K562 (cell line): ENCODE data around the gene TCF25. TPM values are rescaled to one million over a fixed set of nuclear protein-coding genes. Genes with fewer than 3 reads are reported as not detected.

ENCODE experiments used
- BHLHE40 ChIP-seq: IDR thresholded peaks from 2 replicates; pipeline ENCODE4 v1.6.1; 2011; ENCODE audit warnings: low read length, improper control_type of control experiment
- BRF2 ChIP-seq: IDR thresholded peaks from 3 replicates; pipeline ENCODE4 v1.6.1; 2011; ENCODE audit warnings: borderline replicate concordance, mild to moderate bottlenecking; ENCODE audit not compliant: insufficient read length, insufficient read depth
- CBFB ChIP-seq: sonication (generic); formaldehyde crosslinking; IDR thresholded peaks from 2 replicates; pipeline ENCODE4 v1.4.0; 2020; ENCODE audit warnings: mild to moderate bottlenecking, missing genetic modification reagents
- E2F3 ChIP-seq: fragments of 250-450 bp; sonication (Bioruptor Pico); IDR thresholded peaks from 2 replicates; pipeline ENCODE4 v1.4.0; 2020; ENCODE audit warnings: mild to moderate bottlenecking
- FOXA3 ChIP-seq, 2 experiments: fragments of 450-650 bp in 1 of 2; sonication (generic) in 1 of 2; formaldehyde crosslinking; IDR thresholded peaks in 1 of 2; conservative IDR thresholded peaks in 1 of 2; 2 replicates each; pipeline versions ENCODE4 v1.4.0 to v1.8.0; 2020 to 2022; ENCODE audit warnings: mild to moderate bottlenecking in 2 of 2, missing genetic modification reagents in 1 of 2
- FOXK2 ChIP-seq, 2 experiments: fragments of 450-650 bp; IDR thresholded peaks in 1 of 2; conservative IDR thresholded peaks in 1 of 2; 2 replicates each; pipeline ENCODE4 v1.6.1; 2016; ENCODE audit warnings: low read depth in 2 of 2, mild to moderate bottlenecking in 1 of 2
- FOXO4 ChIP-seq: fragments of 450-650 bp; formaldehyde crosslinking; IDR thresholded peaks from 2 replicates; pipeline ENCODE4 v1.4.0; 2020; ENCODE audit warnings: mild to moderate bottlenecking, moderate library complexity
- GATAD2B ChIP-seq: fragments of 450-650 bp; IDR thresholded peaks from 2 replicates; pipeline ENCODE4 v1.6.1; 2017; ENCODE audit warnings: mild to moderate bottlenecking, borderline replicate concordance
- KDM1A ChIP-seq, 2 experiments: fragments of 450-650 bp; IDR thresholded peaks; 2 replicates each; pipeline ENCODE4 v1.6.1; 2016; ENCODE audit warnings: mild to moderate bottlenecking in 2 of 2
- MNT ChIP-seq, 2 experiments: fragments of 450-650 bp; conservative IDR thresholded peaks; 2 replicates each; pipeline ENCODE4 v1.6.1; 2017; ENCODE audit warnings: mild to moderate bottlenecking in 2 of 2, moderate library complexity in 2 of 2
- MYNN ChIP-seq, 2 experiments: sonication (generic); formaldehyde crosslinking in 1 of 2; IDR thresholded peaks; 2 replicates each; pipeline versions ENCODE4 v1.5.0 to v1.6.1; 2016 to 2020; ENCODE audit warnings: antibody characterized with exemption in 1 of 2, missing genetic modification reagents in 1 of 2
- POLR2AphosphoS2 ChIP-seq: IDR thresholded peaks from 2 replicates; pipeline ENCODE4 v1.6.1; 2012; ENCODE audit warnings: low read length, improper control_type of control experiment
- SMARCC2 ChIP-seq: fragments of 450-650 bp; IDR thresholded peaks from 2 replicates; pipeline ENCODE4 v1.6.1; 2017; ENCODE audit warnings: antibody characterized with exemption, moderate library complexity, mild to moderate bottlenecking, low read depth
- TRIM28 ChIP-seq: fragments of 450-650 bp; IDR thresholded peaks from 2 replicates; pipeline ENCODE4 v1.6.1; 2017
- USF2 ChIP-seq: sonication (generic); formaldehyde crosslinking; IDR thresholded peaks from 2 replicates; pipeline ENCODE4 v1.5.0; 2020; ENCODE audit warnings: missing genetic modification reagents
- VEZF1 ChIP-seq: fragments of 200-800 bp; sonication (Bioruptor generic); IDR thresholded peaks from 2 replicates; pipeline ENCODE4 v1.6.1; 2017; ENCODE audit warnings: missing genetic modification characterization, missing compliant biosample characterization
- ZBED1 ChIP-seq: IDR thresholded peaks from 2 replicates; pipeline ENCODE4 v1.6.1; 2014
- ZBTB1 ChIP-seq: sonication (generic); formaldehyde crosslinking; IDR thresholded peaks from 2 replicates; pipeline ENCODE4 v1.8.1; 2023; ENCODE audit warnings: missing genetic modification reagents, low read depth, mild to moderate bottlenecking, borderline replicate concordance
- ZFP1 ChIP-seq: fragments of 450-650 bp; formaldehyde crosslinking; IDR thresholded peaks from 2 replicates; pipeline ENCODE4 v1.4.0; 2020; ENCODE audit warnings: mild to moderate bottlenecking, mixed read lengths
- ZNF740 ChIP-seq, 3 experiments: fragments of 200-800 bp in 1 of 3; sonication (Bioruptor generic) in 1 of 3; sonication (generic) in 1 of 3; formaldehyde crosslinking in 1 of 3; IDR thresholded peaks; 2 replicates each; pipeline versions ENCODE4 v1.6.1 to v1.8.0; 2016 to 2022; ENCODE audit warnings: mild to moderate bottlenecking in 2 of 3, missing compliant biosample characterization in 2 of 3, missing genetic modification characterization in 2 of 3, missing genetic modification reagents in 1 of 3
- ZSCAN32 ChIP-seq: fragments of 450-650 bp; formaldehyde crosslinking; IDR thresholded peaks from 2 replicates; pipeline ENCODE4 v1.4.0; 2020; ENCODE audit warnings: mild to moderate bottlenecking, moderate library complexity
- polyA plus RNA-seq, 8 experiments: library from polyadenylated mRNA; depleted of rRNA in 4 of 8; stranded (reverse) in 5 of 8; unstranded in 3 of 8; fragments of >200 nt; fragmentation: Nextera tagmentation in 2 of 8; fragmentation: Illumina TruSeq in 1 of 8; extraction: Ambion mirVana in 2 of 8; extraction: Trizol in 1 of 8; gene quantifications; 2 replicates each; pipeline versions ENCODE4 v1.2.1 to v1.2.3, GENCODE V29; 2011 to 2014; ENCODE audit warnings: inconsistent platforms in 1 of 8, missing spikeins in 1 of 8
- total RNA-seq, 7 experiments: library from RNA; depleted of rRNA in 6 of 7; stranded (reverse); fragments of >200 nt in 6 of 7; fragmentation: Illumina TruSeq in 2 of 7; extraction: Trizol in 2 of 7; gene quantifications; 2 replicates each; pipeline versions ENCODE4 v1.2.1 to v1.2.3, GENCODE V29; 2011 to 2021; ENCODE audit warnings: low replicate concordance in 1 of 7

Gene TCF25
- total and polyA plus RNA-seq, 9 of the 15 experiments (the other 6 are each of a cell fraction or from before 2014, with no cell fraction given) = 9.0 to 154 (median 83.8) TPM

- TF ChIP-seq USF2 (CRISPR knock-in tag) (no peak), CBFB (CRISPR knock-in tag) (no peak), KDM1A (IDR thresholded peaks at IDR 0.05) (no peak), ZBED1 (no peak), MNT (conservative IDR thresholded peaks at IDR 0.05) (peak; percentile 14 to 29; a peak in 1 of 4 replicates), TRIM28 (no peak), FOXA3 (CRISPR knock-in tag; conservative IDR thresholded peaks at IDR 0.05 in 1 of 2, IDR thresholded peaks at IDR 0.05 in 1 of 2) (0 out of 4 replicates have a peak, but pooled peaks of 1 of the 2 experiments have one; percentile 24), FOXO4 (CRISPR knock-in tag) (no peak), ZSCAN32 (CRISPR knock-in tag) (no peak), ZBTB1 (CRISPR knock-in tag) (no peak), E2F3 (CRISPR knock-in tag) (no peak), GATAD2B (no peak), BRF2 (no peak), BHLHE40 (peak; percentile 44), MYNN (IDR thresholded peaks at IDR 0.05) (peak; percentile 67; the same call in 1 of the 2 replicates), MYNN (CRISPR knock-in tag; IDR thresholded peaks at IDR 0.05) (no peak), FOXK2 (conservative IDR thresholded peaks at IDR 0.05 in 1 of 2, IDR thresholded peaks at IDR 0.05 in 1 of 2; ENCODE audit: low read depth in 2 of 2) (no peak), SMARCC2 (no peak), POLR2AphosphoS2 (no peak), VEZF1 (CRISPR knock-in tag) (peak; percentile 86), ZFP1 (CRISPR knock-in tag) (no peak), ZNF740 (CRISPR knock-in tag; IDR thresholded peaks at IDR 0.05) (no peak; the same call in 1 of the 2 replicates), ZNF740 (tag; IDR thresholded peaks at IDR 0.05) (no peak)
These were observed 49.1 kb downstream of the TCF25 start (continued) for GRCh38 chr16:89922477-89922883.
